NOMO-1 (cell line): ENCODE measurements around the gene SPATA33.
A peak's percentile ranks its signal among the peaks of the same experiment; 100 is the strongest.
"Not testable (repeated sequence)": the region's sequence is repeated elsewhere in the genome, so short reads cannot be mapped to it uniquely, and the experiment has no call there.

ENCODE experiments used
- DNase-seq, 2 experiments: peaks; one replicate each; lab custom pipeline; 2025; ENCODE audit not compliant: unreplicated experiment in 2 of 2; lab: John Stamatoyannopoulos, UW

Gene SPATA33

DNA sequence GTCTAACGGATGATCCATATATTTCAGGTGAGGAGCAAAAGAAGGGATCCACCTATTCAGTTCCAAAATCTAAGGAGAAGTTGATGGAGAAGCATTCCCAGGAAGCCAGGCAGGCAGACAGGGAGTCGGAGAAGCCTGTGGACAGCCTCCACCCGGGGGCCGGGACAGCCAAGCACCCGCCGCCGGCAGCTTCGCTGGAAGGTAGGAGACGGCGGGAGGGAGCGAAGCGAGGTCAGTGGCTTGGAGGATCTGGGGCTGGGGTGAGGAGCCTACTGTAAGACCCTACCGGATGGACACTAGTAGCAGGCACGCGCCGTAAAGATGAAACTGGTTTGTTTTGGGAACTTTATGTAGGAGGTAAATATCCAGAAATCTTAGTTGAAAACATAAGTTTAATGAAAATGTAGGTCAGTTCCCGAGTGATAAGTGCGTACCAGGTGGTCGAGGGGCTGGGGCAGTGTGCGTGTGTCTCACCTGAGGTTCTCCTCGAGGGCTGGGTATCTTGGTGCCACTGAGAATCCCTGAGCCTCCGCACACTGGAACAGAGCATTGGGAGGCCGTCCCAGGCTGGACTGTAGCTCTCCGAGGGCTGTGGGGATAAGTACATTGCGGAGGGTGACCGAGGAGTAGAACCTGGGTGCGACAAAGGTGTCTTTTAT is 714 bp downstream of the SPATA33 start:
- DNase-seq, result no peak

DNA sequence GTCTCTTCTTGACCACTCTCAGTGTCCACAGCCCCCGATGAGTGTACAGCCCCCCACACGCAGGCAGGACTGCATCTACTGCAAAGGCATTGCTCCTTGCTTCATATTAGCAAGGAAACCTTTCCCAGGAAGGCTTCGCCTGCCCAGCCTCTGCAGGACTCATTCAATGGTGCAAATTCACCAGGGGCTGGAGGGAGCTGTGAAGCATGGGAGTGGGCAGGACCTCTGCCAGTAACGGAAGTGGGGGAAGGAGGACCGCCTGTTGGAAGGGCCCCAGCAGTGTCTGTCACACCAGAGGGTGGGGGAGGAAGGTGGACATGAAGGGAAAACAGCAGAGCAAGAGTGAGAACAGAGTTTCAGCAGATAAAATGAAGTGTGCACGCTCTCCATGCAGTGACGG is 2.5 kb downstream of the SPATA33 start:
- no peak for DNase-seq

DNA sequence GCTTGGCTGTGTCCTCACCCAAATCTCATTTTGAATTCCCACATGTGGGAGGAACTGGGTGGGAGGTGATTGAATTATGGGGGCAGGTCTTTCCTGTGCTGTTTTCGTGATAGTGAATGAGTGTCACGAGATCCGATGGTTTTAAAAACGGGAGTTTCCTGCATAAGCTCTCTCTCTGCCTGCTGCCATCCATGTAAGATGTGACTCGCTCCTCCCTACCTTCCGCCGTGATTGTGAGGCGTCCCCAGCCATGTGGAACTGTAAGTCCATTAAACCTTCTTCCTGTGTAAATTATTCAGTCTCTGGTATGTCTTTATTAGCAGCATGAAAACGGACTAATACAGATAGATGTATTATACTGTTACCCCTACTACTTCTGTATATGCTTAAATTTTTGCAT is 3.6 kb downstream of the SPATA33 start:
- DNase-seq, result no peak

DNA sequence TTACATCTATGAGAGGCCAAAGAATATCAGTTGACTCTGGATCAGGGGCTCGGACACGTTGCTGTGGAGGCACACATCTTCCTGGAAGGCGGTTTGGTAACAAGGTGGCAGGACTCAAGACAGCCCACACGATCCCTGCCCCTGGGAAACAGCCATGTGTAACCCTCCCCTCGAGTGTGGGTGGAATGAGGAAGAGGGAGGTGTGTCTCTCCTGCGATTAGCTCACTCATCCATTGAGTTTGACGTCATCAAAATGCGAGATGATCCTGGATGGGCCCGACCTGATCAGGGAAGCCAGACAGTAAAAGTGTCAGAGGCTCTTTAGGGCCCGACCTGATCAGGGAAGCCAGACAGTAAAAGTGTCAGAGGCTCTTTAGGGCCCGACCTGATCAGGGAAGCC is 6.6 kb downstream of the SPATA33 start:
- not testable (repeated sequence) for DNase-seq

DNA sequence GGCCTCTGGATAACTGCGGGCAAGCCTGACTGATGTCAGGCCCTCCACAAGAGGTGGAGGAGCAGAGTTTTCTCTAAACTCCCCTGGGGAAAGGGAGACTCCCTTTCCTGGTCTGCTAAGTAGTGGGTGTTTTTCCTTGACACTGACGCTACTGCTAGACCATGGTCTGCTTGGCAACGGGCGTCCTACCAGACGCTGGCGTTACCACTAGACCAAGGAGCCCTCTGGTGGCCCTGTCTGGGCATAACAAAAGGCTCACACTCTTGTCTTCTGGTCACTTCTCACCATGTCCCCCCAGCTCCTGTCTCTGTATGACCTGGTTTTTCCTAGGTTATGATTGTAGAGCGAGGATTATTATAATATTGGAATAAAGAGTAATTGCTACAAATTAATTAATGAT is 9.4 kb downstream of the SPATA33 start:
- DNase-seq, result not testable (repeated sequence)

DNA sequence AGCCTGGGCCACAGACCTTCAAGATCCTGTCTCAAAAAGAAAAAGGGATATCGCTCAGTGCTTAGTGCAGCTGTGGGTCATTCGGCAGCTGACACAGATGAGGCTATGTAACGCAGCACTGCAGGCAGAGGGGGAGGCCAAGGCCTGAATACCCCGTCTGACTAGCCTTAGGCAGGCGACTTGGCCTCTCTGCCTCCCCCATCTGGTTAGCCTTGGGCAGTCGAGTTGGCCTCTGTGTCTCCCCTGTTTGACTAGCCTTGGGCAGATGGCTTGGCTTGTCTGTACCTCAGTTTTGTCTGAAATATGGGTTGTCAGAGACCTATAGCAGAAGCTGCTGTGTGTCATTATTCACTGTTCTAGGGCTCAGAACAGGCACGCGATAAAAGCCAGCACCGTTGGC is 10.0 kb downstream of the SPATA33 start:
- no peak for DNase-seq

DNA sequence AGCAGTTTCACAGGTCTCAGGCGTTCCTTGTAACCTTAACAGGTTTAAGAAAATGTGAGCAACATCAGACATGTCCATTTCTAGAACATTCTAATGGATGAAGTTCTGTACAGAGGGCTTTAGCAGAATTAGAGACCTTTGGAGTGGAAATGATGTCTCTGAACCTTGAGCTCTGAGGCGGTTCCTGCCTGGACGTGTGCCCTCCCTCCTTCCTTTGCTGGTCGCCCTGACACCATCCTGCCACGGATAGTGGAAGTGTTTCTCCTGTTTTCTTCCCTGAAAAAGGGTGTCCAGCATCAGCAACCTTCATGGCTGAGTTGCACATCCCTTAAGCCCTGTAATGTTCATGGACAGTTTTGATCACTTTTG is 11.1 kb downstream of the SPATA33 start:
- DNase-seq, result no peak

DNA sequence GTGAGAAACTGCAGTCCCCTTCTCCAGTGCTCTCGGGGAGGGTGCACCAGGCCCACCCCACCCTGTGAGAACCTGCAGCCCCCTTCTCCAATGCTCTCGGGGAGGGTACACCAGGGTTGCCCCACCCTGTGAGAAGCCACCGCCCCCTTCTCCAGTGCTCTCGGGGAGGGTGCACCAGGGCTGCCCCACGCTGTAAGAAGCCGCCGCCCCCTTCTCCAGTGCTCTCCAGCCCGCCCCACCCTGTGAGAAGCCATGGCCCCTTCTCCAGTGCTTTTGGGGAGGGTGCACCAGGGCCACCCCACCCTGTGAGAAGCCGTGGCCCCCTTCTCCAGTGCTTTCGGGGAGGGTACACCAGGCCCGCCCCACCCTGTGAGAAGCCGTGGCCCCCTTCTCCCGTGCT is 12.1 kb downstream of the SPATA33 start:
- DNase-seq, result no peak

DNA sequence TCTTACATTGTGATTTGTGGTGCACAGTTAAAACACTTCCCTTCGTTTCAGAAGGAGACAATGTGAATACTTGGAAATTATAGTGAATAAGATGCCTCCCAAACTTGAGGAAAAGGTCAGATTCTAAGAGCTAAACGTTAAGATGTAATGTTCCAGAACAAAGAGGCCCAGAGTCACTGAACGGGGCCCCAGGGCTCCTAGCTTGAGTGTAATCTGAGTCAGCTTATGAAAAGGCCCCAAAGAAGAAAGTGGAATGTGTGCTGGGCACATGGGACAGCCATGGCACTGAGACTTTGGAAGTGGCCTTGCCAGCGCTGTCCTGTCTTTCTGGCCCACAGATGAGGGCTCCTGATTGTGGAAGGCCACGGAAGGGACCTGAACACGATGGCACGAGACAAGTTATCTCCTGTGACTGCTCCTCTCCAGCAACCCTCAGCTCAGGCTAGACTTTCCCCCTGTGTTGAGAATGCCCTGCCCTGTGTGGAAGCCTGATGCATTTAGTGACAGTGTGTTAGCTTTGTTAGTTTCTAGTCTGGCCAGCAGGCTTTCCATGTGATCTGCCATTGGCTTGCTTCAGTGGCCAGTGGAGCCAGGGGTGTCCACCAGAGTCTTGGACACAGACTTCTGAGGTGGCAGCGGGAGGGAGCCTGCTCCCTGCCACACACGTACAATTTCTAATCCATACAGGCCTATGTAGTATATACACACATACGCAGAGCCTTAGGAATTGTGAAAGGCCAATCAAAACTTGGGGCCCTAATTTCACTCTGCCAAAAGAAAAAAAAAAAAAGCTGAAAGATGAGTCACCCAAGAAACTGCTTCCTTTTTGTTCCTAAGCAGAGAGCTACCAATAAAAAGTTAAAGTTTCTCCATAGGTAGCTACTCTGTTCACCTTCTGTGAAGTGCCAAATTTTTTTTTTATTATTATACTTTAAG is 13.1 kb downstream of the SPATA33 start:
- peak; percentile 50 to 76 for DNase-seq

DNA sequence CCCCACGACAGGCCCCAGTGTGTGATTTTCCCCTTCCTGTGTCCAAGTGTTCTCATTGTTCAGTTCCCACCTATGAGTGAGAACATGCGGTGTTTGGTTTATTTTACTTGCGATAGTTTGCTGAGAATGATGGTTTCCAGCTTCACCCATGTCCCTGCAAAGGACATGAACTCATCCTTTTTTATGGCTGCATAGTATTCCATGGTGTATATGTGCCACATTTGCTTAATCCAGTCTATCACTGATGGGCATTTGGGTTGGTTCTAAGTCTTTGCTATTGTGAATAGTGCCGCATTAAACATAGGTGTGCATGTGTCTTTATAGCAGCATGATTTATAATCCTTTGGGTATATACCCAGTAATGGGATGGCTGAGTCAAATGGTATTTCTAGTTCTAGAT is 13.9 kb downstream of the SPATA33 start:
- DNase-seq, result not testable (repeated sequence)

DNA sequence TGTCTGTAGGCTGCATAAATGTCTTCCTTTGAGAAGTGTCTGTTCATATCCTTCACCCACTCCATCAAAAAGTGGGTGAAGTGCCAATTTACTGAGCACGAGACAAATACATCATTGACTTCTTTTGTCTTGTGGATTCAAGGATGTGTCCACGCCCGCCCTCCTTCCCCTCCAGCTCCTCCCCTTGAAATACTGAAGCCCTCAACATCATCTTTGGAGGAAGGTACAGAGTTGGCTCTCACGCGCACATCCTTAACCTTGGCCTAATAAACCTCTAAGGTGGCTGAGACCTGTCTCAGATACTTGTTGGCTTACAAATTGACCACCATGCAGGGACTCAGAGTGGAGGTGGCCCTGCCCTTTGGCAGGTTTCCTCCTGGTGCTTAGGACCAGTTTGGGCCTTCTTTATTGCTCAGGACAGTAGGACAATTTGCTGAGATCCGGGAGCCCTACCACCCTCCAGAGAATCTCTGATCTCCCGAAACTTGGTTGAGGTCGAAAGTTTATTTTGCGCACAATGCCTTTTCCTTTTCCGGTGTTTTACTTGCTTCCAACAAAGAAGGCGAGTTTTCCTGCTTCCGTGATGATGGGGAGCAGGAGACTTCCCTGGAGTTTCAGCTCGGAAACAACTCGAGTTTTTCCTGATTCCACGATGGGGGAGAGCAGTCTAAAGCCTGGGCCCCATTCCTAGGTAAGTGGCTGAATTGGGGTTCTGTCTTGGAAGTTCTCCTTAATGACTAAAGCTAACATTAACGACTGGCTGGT is 14.7 kb downstream of the SPATA33 start:
- DNase-seq, result no peak

DNA sequence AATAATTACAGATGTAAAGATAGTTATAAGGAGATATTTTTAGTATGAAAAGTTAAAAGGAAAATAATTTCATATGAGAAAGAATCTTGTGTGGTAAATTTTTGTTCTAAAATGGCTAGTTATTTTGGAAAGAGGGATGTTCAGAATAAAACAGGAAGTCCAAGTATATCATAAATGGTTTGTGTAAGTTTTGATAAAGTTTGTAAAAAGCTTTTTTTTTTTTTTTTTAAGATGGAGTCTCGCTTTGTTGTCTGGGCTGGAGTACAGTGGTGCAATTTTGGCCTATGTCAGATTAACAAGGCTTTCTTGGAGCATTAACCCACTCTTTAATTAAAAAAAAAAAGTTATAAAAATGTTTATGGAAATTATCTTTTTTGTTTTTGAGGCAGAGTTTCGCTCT is 20.6 kb downstream of the SPATA33 start:
- no peak for DNase-seq

DNA sequence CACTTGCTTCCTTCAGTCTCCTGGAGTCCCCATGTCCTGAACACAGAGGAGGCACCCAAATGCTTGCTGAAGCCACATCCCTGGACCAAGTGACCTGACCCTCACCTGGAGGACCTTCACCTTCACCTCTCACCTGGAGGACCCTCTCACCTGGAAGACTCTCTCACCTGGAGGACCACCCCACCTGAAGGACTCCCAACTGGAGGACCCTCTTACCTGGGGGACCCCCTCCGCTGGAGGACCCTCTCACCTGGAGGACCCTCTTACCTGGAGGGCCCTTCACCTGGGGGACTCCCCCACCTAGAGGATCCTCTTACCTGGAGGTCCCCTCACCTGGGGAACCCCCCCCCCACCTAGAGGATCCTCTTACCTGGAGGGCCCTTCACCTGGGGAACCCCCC is 28.3 kb downstream of the SPATA33 start:
- no peak for DNase-seq

DNA sequence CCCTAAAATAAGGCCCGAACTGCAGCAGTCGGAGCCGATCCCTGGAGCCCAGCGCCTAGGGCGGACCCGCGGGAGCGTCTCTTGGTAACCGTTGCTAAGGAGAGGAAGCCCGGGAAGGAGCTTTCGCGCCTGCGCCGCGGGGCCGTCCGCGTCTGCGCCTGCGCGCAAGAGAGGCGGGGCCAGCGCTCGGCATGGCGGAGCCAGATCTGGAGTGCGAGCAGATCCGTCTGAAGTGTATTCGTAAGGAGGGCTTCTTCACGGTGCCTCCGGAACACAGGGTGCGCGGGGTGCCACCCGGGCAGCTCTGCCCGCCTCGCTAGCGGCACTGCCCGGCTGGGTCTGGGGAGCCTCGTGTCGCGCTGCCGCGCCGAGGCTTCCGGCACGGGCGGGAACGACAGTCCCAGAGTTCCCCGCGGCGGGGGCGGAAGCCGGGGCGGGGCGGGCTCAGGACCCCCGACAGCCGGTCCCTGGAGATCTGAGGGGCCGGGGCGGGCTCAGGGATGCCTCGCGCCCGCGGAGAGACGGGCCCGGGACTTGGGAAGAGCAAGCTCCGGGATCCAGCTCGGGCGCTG is 29.0 kb downstream of the SPATA33 start, which contains the start of gene CDK10:
TSS of gene CDK10 (plus strand) at position 170 of the 572 bp plus-strand sequence. CDS start at position 192, 22 bp downstream.
- DNase-seq, result peak; percentile 80 to 88

DNA sequence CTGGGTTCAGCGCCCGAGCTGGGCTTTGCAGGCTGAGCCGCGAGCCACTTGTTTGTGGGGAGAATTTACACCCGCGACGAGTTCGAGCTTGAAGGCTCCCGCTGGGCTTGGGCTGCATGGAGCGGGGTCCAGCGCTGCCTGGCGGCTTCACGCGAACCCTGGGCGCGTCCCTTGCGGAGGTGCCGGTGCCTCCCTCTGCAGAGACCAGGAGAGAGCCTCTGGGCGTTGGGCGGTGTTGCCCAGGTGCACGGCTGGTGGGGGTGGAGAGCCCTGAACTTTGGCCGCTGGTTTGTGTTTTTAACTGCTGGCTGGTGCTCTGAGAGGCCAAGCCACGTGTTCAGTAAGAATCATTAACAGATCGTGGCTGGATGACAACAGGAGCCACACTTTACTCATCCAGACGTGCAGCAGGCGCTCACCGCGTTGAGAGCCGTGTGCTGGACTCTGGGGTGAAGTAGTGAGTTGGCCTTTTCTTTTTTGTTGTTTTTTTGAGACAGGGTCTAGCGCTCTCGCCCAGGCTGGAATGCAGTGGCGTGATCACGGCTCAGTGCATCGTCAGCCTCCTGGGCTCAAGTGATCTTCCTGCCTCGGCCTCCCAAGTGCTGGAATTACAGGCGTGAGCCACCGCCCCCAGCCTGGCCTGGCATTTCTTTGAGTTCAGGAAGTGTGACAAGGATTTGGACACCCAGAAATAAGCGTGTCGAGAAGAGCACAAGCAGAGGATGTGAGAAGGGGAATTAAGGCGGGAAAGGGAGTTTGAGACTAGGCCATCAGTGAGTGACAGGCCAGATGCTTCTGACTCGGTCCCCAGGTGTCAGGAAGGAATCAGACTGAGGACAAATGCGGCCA is 29.7 kb downstream of the SPATA33 start:
- DNase-seq, result no peak

DNA sequence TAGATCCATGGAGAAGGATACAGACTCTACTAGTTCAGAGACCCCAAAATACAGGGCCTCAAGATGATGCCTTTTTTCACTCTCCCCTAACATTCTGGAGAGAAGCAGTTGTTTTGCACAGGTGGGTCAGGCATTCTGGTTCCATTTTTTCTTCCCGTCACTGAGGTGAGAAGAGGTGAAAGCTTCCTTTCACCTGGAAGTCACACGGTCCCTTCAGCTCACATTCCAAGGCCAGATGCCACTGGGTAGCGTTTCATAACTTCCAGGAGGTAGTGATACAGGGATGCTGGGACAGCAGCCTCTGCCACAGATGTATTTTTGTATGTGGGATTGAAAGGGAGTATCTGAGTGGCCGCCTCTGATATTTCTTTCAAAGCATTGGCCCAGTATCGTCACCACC is 30.8 kb downstream of the SPATA33 start:
- DNase-seq, result no peak

DNA sequence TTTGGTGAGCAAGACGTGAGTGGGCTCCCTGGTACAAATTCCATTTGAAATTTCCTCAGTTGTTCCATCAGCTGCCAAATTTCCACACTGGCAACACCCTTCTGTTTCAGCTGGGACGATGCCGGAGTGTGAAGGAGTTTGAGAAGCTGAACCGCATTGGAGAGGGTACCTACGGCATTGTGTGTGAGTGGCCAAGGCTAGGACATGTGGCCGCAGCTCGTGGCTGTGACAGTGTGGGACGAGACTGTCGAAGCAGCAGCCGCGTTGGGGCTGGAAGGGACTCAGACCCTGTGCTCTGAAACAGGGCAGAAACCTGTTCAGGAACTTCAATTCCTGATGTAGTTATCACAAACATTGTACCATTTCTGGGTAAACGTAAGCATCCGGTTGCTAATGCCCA is 31.5 kb downstream of the SPATA33 start:
- DNase-seq, result no peak

DNA sequence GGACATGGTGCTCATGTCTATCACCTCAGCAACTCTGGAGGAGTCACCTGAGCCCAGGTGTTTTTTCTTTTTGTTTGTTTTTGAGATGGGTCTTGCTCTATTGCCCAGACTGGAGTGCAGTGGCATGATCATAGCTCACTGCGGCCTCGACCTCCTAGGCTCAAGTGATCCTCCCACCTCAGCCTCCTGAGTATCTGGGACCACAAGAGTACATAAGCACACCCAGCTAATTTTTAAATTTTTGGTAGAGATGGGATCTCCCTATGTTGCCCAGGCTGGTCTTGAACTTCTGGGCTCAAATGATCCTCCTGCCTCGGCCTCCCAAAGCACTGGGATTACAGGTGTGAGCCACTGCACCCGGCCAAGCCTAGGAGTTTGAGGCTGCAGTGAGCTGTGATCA is 32.0 kb downstream of the SPATA33 start:
- not testable (repeated sequence) for DNase-seq

DNA sequence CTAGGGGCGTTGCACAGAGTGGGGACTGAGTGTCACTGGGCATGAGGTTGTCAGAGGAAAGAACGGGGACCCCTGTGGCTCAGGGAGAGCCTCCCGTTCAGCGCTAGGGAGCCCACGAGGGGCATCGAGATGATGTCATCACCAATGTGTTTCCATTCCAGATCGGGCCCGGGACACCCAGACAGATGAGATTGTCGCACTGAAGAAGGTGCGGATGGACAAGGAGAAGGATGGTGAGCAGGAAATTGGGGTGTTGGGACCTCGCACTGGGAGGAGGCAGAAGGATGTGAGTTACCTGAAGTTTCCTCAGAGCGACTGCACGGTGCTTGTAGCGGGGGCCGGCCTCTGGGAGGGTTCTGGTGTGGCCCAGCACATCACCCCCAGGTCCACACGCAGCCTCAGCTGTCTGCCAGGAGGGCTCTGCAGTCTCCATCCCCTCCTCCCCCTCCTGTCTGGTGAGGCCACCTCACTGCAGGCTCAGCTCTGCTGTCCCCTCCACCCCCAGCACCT is 32.8 kb downstream of the SPATA33 start:
- no peak for DNase-seq
